Karpas-422 (cell line): ENCODE measurements around the gene MKNK2. TPM values are rescaled to one million over a fixed set of nuclear protein-coding genes. Genes with fewer than 3 reads are reported as not detected.

ENCODE experiments used
- DNase-seq: peaks from one replicate; pipeline ENCODE4 v3.0.0-alpha.2; 2015
- H2AFZ ChIP-seq: fragments of 200-600 bp; sonication (generic); 2 replicates; pipeline ENCODE4 v1.6.1; 2014; ENCODE audit warnings: antibody characterized with exemption, low read length, mixed read lengths
- H3K27ac ChIP-seq: fragments of 200-600 bp; sonication (generic); 2 replicates; pipeline ENCODE4 v1.5.1; 2014; ENCODE audit warnings: mild to moderate bottlenecking, low read length, moderate library complexity
- H3K27me3 ChIP-seq: fragments of 200-600 bp; sonication (generic); 2 replicates; pipeline ENCODE4 v1.6.1; 2014; ENCODE audit warnings: low read length, mixed read lengths
- H3K36me3 ChIP-seq: fragments of 200-600 bp; sonication (generic); 2 replicates; pipeline ENCODE4 v1.6.1; 2014; ENCODE audit warnings: low read length, mixed read lengths; ENCODE audit not compliant: insufficient read depth
- H3K4me1 ChIP-seq: fragments of 200-600 bp; sonication (generic); 2 replicates; pipeline ENCODE4 v1.6.1; 2014; ENCODE audit warnings: mild to moderate bottlenecking, low read length, mixed read lengths
- H3K4me2 ChIP-seq: fragments of 200-600 bp; sonication (generic); 2 replicates; pipeline ENCODE4 v1.6.1; 2014; ENCODE audit warnings: low read length, low read depth, mild to moderate bottlenecking; ENCODE audit not compliant: poor library complexity, severe bottlenecking
- H3K4me3 ChIP-seq: fragments of 200-600 bp; sonication (generic); 2 replicates; pipeline ENCODE4 v1.5.1; 2014; ENCODE audit warnings: mild to moderate bottlenecking, antibody characterized with exemption, low read length, mixed read lengths
- H3K79me2 ChIP-seq: fragments of 200-600 bp; sonication (generic); 2 replicates; pipeline ENCODE4 v1.6.1; 2014; ENCODE audit warnings: mild to moderate bottlenecking, low read length, mixed read lengths
- H3K9ac ChIP-seq: fragments of 200-600 bp; sonication (generic); 2 replicates; pipeline ENCODE4 v1.6.0; 2014; ENCODE audit warnings: low read length
- H3K9me2 ChIP-seq: fragments of 200-600 bp; sonication (generic), shearing (Covaris generic); replicated peaks from 2 replicates; pipeline ENCODE4 v1.6.0; 2014; ENCODE audit warnings: mild to moderate bottlenecking, low read length, moderate library complexity; ENCODE audit not compliant: insufficient read depth
- H3K9me3 ChIP-seq: fragments of 300-700, 200-600 bp; sonication (generic); 2 replicates; pipeline ENCODE4 v1.6.1; 2014; ENCODE audit warnings: low read length, mixed read lengths
- H4K20me1 ChIP-seq: fragments of 200-600 bp; sonication (generic); 2 replicates; pipeline ENCODE4 v1.6.1; 2014; ENCODE audit warnings: mild to moderate bottlenecking, antibody characterized with exemption, low read length, low read depth; ENCODE audit not compliant: insufficient read depth
- total RNA-seq: library from RNA; depleted of rRNA; stranded (reverse); fragments of >200 nt; shearing (Covaris generic); gene quantifications from 2 replicates; pipeline ENCODE4 v1.2.3, GENCODE V29; 2014; ENCODE audit warnings: low replicate concordance

MKNK2 gene
- total RNA-seq, 1 experiment from 2014 or later: 526 TPM

- Histone ChIP-seq H2AFZ (no peak overlapping the region), H4K20me1 (no peaks in the 10 kb centered on the region), H3K4me2 (no peak overlapping the region), H3K9me2 (no peaks in the 10 kb centered on the region), H3K4me3 (no peak overlapping the region), H3K27me3 (no peaks in the 10 kb centered on the region), H3K9me3 (no peaks in the 10 kb centered on the region), H3K27ac (no peak overlapping the region), H3K79me2 (no peaks in the 10 kb centered on the region), H3K9ac (no peak overlapping the region), H3K4me1 (peaks cover 19% of the 10 kb centered on the region), H3K36me3 (no peaks in the 10 kb centered on the region; the same call in 1 of the 2 replicates)
- DNase-seq: no peak
These were observed 17.3 kb downstream of the MKNK2 start for GRCh38 chr19:2033825-2034159.

- Histone ChIP-seq H3K36me3 (no peaks in the 10 kb centered on the region; the same call in 1 of the 2 replicates), H3K9me2 (no peaks in the 10 kb centered on the region), H3K27ac (no peak overlapping the region), H3K9ac (no peak overlapping the region), H2AFZ (no peak overlapping the region), H3K27me3 (no peaks in the 10 kb centered on the region), H3K4me3 (no peak overlapping the region), H3K4me2 (no peak overlapping the region), H3K79me2 (no peaks in the 10 kb centered on the region), H4K20me1 (no peaks in the 10 kb centered on the region), H3K4me1 (peaks cover 14% of the 10 kb centered on the region), H3K9me3 (no peaks in the 10 kb centered on the region)
- DNase-seq: no peak
These were observed 17.8 kb downstream of the MKNK2 start for GRCh38 chr19:2033115-2033824.

DNA sequence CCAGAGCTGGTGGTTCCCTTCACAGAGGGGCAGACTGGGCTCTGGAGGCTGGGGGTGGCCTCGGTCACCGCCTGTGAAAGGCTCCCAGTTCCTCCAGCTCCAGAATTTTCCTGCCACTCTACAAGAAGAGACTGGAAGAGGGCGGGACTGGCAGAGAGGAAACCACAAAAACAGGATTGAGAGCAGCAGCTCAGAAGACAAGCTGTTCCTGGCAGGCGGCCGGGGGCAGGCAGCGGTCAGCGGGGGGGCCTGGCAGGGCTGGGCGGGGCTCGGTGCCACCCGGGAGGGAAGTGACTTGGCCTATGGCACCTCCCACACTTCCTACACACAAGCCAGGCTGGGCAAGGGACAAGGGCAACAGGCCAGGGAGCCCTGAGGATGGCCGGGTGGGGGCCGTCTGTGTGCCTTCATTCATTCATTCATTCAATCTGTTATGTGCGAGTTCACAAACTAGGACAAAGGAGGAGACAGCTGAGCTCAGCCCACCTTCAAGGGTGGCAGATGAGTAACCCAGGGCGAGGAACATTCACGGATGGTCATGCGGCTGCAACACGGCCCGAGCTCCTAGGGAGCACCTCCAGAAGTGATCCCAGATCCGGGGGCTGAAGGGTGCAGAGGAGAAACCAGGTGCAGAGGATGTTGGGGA, 18.6 kb downstream of the MKNK2 start:
- Histone ChIP-seq H3K9me2 (no peaks in the 10 kb centered on the region), H3K36me3 (no peaks in the 10 kb centered on the region), H3K9me3 (no peaks in the 10 kb centered on the region), H3K27me3 (no peaks in the 10 kb centered on the region), H4K20me1 (no peaks in the 10 kb centered on the region), H3K4me1 (peaks cover 6% of the 10 kb centered on the region), H3K79me2 (no peaks in the 10 kb centered on the region), H3K27ac (no peak overlapping the region), H3K4me2 (no peak overlapping the region), H2AFZ (no peak overlapping the region), H3K4me3 (no peak overlapping the region), H3K9ac (no peak overlapping the region)
- DNase-seq: no peak

- Histone ChIP-seq H3K36me3 (no peaks in the 10 kb centered on the region), H3K79me2 (no peaks in the 10 kb centered on the region), H4K20me1 (no peaks in the 10 kb centered on the region), H3K9me3 (peaks cover 4% of the 10 kb centered on the region), H3K9me2 (no peaks in the 10 kb centered on the region), H3K4me1 (no peaks in the 10 kb centered on the region), H3K4me2 (no peak overlapping the region), H2AFZ (no peak overlapping the region), H3K4me3 (no peak overlapping the region), H3K9ac (no peak overlapping the region), H3K27ac (no peak overlapping the region), H3K27me3 (no peaks in the 10 kb centered on the region)
- no peak for DNase-seq
These were observed 23.7 kb downstream of the MKNK2 start for GRCh38 chr19:2027361-2027760.

- Histone ChIP-seq H2AFZ (no peak overlapping the region), H3K4me2 (no peak overlapping the region), H3K27ac (no peak overlapping the region), H3K36me3 (no peaks in the 10 kb centered on the region), H3K4me3 (no peak overlapping the region), H3K27me3 (no peaks in the 10 kb centered on the region), H3K9ac (no peak overlapping the region), H3K79me2 (no peaks in the 10 kb centered on the region), H3K9me2 (no peaks in the 10 kb centered on the region), H3K4me1 (no peaks in the 10 kb centered on the region), H3K9me3 (peaks cover 4% of the 10 kb centered on the region), H4K20me1 (no peaks in the 10 kb centered on the region)
- no peak for DNase-seq
These were observed 24.3 kb downstream of the MKNK2 start for GRCh38 chr19:2026770-2027169.

- Histone ChIP-seq H3K4me3 (no peak overlapping the region), H3K27ac (no peak overlapping the region), H3K36me3 (no peaks in the 10 kb centered on the region), H3K9ac (no peak overlapping the region), H4K20me1 (no peaks in the 10 kb centered on the region), H3K79me2 (no peaks in the 10 kb centered on the region), H3K27me3 (no peaks in the 10 kb centered on the region), H2AFZ (no peak overlapping the region), H3K9me2 (no peaks in the 10 kb centered on the region), H3K4me2 (no peak overlapping the region), H3K9me3 (peaks cover 4% of the 10 kb centered on the region), H3K4me1 (no peaks in the 10 kb centered on the region; the same call in 1 of the 2 replicates)
- no peak for DNase-seq
These were observed 28.8 kb downstream of the MKNK2 start for GRCh38 chr19:2022289-2022688.

DNA sequence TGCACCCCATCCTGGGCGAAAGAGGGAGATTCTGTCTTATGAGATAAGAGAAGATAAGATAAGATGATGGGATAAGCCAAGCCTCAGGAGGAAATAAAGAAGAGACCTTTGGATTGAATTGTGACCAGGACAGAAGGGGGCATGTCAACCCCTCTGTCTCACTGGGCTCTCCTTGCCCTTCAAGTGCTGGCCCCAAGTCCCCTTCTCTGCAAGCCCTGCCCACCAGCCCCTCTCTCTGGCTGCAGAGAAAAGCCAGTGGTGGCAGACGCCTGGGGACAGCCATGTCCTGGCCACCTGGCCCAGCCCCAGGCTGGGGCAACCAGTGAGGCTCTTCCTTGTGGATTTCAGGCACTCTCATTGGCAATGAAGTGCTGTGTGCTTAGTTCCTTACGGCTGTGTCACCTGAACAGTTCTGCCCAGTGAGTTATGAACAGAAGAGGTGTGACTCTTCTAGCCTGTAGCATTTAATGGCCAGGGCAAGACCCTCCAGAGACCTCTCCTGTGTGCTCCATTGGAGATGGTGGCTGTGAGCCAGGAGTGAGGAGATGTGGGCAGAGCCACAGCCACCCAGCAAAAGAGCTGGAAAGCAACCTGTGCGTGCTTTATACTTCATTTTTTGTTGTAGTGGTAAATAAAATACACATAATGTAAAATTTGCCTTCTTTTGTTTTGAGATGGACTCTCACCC, 29.4 kb downstream of the MKNK2 start:
- Histone ChIP-seq H3K36me3 (no peaks in the 10 kb centered on the region), H3K4me2 (no peak overlapping the region), H3K27me3 (no peaks in the 10 kb centered on the region), H3K9me3 (peaks cover 4% of the 10 kb centered on the region), H4K20me1 (no peaks in the 10 kb centered on the region), H2AFZ (no peak overlapping the region), H3K4me1 (no peaks in the 10 kb centered on the region; the same call in 1 of the 2 replicates), H3K4me3 (no peak overlapping the region), H3K27ac (no peak overlapping the region), H3K9me2 (no peaks in the 10 kb centered on the region), H3K79me2 (no peaks in the 10 kb centered on the region), H3K9ac (no peak overlapping the region)
- DNase-seq: no peak

GRCh38 chr19:2018752-2019151, 32.3 kb downstream of the MKNK2 start:
- no peaks in the 10 kb centered on the region for H4K20me1 ChIP-seq
- H2AFZ ChIP-seq: no peak overlapping the region
- H3K79me2 ChIP-seq: peaks cover 21% of the 10 kb centered on the region
- H3K27ac ChIP-seq: no peak overlapping the region
- H3K4me1 ChIP-seq: peaks cover 13% of the 10 kb centered on the region
- H3K4me3 ChIP-seq: no peak overlapping the region
- H3K4me2 ChIP-seq: no peak overlapping the region
- no peaks in the 10 kb centered on the region for H3K36me3 ChIP-seq
- no peak overlapping the region for H3K9ac ChIP-seq
- no peaks in the 10 kb centered on the region for H3K9me3 ChIP-seq
- H3K27me3 ChIP-seq: no peaks in the 10 kb centered on the region
- no peaks in the 10 kb centered on the region for H3K9me2 ChIP-seq
- DNase-seq: no peak
